NK-92 (cell line): Measurements from ENCODE around the gene CFAP99.
A peak's percentile ranks its signal among the peaks of the same experiment; 100 is the strongest.
"Not testable (repeated sequence)": the region's sequence is repeated elsewhere in the genome, so short reads cannot be mapped to it uniquely, and the experiment has no call there.

Source experiments
- DNase-seq: peaks from one replicate; lab custom pipeline; 2025; ENCODE audit not compliant: unreplicated experiment; lab: John Stamatoyannopoulos, UW

CFAP99 gene

DNA sequence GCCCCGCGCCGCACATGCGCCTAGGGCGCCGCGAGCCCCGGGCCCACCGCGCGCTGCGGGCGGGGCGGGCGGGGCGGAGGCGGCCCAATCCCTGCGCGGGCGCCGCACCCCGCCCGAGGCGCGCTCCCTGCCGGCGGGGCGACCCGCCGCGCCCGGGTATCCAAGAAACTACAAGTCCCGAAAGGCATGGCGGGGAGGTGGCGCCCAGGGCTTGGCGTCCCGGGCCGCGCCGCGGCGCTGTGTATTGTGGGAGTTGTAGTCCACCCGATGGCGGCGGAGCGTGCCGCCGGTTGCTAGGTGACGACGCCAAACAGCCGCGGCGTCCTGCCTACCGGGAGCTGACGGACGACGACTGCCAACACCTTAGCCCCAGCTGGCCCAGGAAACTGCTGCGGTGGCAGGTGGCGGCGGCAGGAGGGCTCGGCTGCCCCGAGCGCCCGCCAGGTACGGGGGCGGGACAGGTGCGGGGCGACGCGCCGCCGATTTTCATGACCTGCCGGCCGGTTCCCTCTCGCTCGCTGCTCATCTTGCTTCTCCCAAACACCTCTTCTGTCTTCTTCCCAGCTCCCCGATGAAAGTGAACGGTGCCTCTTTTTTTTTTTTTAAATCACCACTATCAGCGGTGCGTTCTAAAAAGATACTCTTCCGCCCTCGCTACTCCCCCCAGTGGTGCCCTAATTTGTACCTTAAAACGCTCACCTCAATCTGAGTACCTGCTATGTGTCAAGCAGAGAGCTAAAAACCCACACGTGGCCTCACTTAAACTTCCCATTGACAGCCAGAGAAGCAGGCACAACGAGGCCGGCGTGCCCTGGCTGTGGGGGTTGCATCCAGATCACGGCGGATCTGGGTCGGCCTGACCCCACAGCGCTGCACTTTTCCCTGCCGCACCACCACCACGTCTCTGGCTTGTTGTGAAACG is at the start of gene CFAP99:
TSS of gene CFAP99 (plus strand) at position 306 of the 922 bp plus-strand sequence.
- DNase-seq, result peak; percentile 81

GRCh38 chr4:2370597-2371320 is 48.0 kb upstream of the CFAP99 start:
- no peak for DNase-seq

- DNase-seq, result no peak
Observed at GRCh38 chr4:2371765-2372487, 46.8 kb upstream of the CFAP99 start.

DNA sequence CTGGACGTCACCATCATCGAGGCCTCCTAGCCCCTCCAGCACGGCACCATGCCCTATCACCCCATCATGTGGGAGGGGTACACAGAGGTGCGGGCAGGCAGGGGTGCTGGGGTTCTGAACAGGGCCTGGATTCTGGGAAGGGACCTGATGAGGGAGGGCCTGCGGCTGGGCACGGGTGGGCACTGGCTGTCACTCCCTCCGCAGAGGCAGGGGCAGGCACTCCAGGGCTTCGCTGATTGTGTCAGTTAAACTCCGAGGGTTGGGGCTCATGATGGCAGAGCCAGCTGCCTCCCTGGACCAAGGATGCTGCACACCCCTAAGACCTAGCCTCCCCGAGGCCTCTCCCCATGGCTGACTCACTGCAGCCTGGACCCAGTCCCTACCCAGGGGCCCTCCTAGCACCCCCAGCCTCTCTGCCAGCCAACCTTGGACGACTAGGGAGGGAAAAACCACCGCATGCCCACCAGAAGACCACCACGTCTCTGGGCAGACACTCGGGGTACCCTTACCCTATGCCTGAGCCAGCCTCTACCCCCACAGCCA is 46.2 kb upstream of the CFAP99 start:
- no peak for DNase-seq

GRCh38 chr4:2373532-2373931 is 45.2 kb upstream of the CFAP99 start:
- no peak for DNase-seq

DNA sequence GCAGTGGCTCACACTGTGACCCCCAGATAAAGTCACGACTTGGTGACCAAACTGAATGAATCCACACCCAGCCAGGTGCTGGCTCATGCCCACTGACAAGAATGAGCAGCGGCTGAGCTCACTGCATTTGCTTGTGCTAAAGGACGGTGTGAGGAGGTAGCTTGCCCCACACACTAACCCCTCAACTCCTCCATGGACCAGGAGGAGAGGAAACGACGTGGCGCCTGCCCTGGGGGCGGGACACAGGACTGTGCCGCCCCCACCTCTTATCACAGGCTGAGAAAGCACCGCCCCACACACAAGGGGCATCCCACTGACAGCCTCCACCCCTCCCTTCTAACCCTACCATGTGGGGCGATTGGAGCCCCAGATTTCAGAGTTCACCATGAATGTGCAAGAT is 43.3 kb upstream of the CFAP99 start:
- no peak for DNase-seq

DNA sequence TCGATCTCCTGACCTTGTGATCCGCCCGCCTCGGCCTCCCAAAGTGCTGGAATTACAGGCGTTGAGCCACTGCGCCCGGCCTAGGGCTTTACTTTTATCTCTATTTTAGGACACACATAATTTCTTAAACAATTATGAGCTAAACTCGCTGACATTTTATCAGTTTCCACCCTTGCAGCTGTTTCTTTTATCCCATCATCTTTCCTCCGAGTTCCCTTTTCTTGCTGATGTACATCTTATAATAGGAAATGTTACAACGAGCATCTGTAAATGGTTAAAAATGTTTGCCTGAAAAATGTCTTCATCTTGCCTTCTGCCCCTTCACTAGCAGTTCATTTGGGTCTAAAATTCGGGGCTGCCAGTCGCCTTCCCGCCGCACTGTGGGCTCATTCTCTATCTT is 41.5 kb upstream of the CFAP99 start:
- DNase-seq, result no peak

GRCh38 chr4:2378401-2378800 is 40.4 kb upstream of the CFAP99 start:
- DNase-seq, result no peak

- DNase-seq, result no peak
Observed at GRCh38 chr4:2378898-2379297, 39.9 kb upstream of the CFAP99 start.

DNA sequence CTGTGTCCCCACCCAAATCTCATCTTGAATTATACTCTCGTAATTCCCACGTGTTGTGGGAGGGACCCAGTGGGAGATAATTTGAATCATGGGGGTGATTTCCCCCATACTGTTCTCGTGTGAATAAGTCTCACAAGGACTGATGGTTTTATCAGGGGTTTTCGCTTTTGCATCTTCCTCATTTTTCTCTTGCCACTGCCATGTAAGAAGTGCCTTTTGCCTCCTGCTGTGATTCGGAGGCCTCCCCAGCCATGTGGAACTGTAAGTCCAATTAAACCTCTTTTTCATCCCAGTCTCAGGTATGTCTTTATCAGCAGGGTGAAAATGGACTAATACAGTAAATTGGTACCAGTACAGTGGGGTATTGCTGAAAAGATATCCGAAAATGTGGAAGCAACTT is 38.2 kb upstream of the CFAP99 start:
- DNase-seq, result not testable (repeated sequence)

DNA sequence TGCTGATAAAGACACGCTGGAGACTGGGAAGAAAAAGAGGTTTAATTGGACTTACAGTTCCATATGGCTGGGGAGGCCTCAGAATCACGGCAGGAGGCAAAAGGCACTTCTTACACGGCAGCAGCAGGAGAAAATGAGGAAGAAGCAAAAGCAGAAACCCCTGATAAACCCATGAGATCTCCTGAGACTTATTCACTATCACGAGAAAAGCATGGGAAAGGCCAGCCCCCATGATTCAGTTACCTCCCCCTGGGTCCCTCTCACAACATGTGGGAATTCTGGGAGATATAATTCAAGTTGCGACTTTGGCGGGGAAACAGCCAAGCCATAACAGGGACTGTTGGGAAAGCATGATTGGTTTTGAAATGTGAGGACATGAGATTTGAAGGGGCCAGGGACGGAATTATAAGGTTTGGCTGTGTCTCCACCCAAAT is 36.0 kb upstream of the CFAP99 start:
- not testable (repeated sequence) for DNase-seq

DNA sequence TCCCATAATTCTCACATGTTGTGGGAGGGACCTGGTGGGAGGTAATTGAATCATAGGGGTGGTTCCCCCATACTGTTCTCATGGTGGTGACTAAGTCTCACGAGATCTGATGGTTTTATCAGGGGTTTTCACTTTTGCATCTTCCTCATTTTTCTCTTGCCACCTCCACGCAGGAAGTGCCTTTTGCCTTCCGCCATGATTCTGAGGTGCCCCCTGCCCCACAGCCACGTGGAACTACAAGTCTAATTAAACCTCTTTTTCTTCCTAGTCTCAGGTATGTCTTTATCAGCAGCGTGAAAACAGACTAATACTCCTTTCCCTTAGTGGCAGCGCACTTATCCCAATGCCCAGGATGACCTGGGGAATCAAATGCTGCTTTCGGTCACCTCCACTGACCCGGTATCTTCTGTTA is 35.5 kb upstream of the CFAP99 start:
- DNase-seq, result not testable (repeated sequence)

GRCh38 chr4:2383760-2384159 is 35.0 kb upstream of the CFAP99 start:
- no peak for DNase-seq

DNA sequence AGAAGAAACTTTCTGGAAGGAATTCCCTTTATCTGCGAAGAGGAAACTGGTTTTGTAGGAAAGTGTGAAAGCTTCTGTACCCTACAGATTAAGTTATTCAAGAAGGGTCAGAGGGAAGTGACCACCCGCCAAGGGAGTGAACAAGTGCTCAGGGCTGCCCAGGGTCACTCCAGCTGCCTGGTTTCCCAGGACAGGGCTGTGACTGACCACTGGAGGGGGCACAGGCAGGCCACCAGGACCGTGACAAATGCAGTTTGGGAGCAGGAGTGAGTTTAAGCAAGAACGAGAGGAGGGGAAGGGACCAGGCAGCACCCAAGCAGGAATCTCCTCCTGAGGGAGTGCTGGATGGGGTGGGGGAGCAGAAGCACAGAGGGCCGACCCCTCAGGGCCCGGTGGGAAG is 34.5 kb upstream of the CFAP99 start:
- DNase-seq, result no peak

DNA sequence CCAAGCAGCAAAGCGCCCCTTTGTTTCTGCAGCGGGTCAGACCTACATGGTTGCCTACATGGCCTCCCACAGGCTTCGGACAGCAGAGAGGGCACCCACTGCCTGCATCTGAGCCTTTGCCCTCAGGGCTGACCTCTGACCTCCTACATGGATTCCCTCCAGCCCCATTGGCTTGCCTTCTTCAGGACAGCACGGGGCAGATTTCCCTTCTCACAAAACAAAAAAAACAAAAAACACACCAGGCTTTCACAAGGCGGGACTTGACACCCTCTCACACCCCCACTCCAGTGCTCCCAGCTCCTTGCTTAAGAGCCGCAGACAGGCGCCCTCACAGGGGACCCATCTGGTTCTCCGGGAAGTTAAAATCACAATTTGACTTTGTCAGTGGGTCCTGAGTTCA is 33.2 kb upstream of the CFAP99 start:
- no peak for DNase-seq

DNA sequence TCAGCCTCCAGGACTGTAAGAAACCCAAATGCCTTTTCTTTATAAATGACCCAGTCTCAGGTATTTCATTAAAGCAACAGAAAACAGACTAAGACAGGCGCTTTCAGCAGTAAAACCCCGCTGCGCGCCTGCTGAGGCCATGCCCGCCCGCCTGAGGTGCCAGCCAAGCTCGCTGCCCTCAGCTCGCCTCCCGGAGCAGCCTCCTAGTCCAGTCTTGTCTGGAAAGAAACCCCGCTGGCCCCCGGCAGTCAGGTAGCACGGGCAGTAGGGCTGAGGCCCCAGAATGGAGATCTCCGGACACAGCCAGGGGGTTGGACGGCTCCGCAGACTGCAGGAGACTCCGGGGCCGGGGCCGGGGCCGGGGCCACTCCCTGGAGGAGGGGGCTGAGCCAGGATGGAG is 32.0 kb upstream of the CFAP99 start:
- no peak for DNase-seq

- no peak for DNase-seq
Observed at GRCh38 chr4:2387218-2387617, 31.5 kb upstream of the CFAP99 start.

DNA sequence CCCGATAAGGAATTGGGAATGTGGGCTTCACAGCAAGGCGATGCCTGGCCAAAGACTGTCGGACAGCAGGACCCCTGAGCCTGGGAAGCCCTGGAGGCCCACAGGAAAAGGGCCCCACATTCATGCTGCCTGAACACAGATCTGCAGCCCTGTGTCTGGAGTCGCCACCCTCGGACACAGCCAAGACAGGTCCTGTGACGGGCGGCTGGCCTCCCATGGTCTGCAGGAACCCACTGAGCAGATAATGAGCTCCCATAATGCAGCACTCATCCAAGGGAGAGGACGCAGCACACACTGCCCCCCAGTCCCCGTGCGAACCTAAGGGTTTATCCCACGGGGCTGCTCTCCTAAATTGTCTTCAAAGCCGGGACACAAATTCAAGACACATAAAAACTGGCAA is 30.9 kb upstream of the CFAP99 start:
- DNase-seq, result no peak

GRCh38 chr4:2388429-2389182 is 30.1 kb upstream of the CFAP99 start:
- no peak for DNase-seq

DNA sequence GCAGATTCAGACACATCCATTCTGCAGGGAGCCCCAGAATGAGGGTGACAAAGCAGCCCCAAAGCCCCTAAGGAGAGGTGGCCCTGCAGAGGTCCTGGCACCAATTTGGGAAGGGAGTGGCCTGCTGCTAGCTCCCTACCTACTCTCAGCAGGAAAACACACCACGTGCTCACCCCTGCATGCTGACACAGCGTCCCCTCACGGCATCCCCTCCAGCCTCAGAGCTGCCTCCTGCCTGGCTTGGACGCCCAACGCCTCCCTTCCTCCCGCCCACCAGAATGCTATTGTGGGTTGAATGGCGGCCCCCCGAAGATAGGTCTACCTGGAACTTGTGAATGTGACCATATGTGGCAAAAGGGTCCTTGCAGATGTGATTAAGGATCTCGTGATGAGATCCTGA is 29.1 kb upstream of the CFAP99 start:
- no peak for DNase-seq

DNA sequence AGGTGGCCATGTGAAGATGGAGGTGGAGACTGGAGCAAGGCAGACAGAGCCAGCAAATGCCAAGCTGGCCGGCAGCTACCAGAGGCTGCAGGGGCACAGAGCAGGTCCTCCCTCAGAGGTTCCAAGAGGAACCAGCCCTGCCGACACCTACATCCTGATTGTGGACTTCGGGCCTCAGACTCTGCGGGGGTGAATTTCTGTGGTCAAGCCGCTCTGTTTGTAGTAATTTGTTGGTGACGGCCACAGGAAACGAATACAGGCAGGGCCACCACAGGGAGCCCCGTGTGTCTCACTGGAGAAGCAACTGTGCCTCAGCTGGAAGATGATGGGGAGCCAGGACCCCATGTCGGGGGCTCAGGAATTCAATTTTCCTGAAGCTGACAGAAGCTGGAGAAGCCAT is 28.6 kb upstream of the CFAP99 start:
- DNase-seq, result no peak
